GM21576 (cell line): ENCODE measurements around the gene INTS15.
"Not testable (repeated sequence)": the region's sequence is repeated elsewhere in the genome, so short reads cannot be mapped to it uniquely, and the experiment has no call there.

Experiments
- ATAC-seq: cut with Tn5 transposase; IDR thresholded peaks from one replicate; pipeline ENCODE4 v1.9.1; 2021; ENCODE audit warnings: mild to moderate bottlenecking, moderate library complexity; ENCODE audit not compliant: unreplicated experiment

Gene INTS15

DNA sequence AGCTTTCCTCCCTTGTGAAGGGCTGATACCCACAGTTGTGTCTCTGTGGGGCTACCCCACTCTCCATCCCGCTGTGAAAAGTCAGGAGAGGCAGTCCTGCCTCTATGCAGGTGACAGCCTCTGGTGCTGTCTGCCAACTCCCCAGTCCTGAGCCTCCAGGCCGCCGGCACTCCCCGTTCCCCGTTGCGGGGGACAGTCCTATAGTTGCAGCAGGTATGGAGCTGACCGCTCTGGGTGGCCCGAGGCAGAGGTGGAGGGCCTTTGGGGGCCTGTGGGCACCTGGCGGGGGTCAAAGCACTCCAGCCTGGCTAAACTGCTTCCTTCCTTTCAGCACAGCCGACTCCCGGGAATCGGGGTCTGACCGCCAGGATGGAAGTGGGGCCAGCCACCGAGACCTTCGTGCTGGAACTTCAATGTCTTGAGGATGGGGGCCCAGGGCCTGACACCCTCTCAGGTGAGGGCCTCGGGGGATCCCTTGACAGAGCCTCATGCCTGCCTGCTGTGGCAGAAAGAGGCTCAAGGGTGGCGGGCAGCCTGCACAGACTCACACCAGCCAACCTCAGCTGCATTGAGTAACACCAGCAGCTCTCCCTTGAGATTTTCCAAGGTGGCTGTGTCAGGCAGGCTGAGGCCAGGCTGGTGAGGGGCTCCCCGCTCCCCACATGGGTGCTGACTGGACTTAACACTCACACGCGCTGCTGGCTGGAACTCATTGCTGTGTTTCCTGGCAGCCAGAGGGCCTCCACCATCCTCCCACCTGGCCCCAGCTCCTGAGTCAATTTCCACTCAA, 27.2 kb downstream of the INTS15 start:
- no peak for ATAC-seq

DNA sequence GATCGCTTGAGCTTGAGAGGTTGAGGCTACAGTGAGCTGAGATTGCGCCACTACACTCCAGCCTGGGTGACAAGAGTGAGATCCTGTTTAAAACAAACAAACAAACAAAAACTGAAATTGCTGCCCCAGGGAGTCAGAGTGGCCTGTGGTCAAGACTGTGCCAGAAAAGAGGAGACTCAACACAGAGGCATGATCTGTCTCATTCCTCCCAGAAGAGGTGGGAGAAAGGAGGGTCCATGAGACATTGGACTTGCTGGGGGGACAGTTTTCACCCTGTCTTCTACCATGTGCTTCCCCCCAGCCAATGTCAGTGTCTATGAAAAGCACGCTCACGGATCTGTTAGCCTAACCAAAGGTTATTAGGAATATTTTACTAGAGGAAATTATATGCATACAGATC, 28.8 kb downstream of the INTS15 start:
- no peak for ATAC-seq

DNA sequence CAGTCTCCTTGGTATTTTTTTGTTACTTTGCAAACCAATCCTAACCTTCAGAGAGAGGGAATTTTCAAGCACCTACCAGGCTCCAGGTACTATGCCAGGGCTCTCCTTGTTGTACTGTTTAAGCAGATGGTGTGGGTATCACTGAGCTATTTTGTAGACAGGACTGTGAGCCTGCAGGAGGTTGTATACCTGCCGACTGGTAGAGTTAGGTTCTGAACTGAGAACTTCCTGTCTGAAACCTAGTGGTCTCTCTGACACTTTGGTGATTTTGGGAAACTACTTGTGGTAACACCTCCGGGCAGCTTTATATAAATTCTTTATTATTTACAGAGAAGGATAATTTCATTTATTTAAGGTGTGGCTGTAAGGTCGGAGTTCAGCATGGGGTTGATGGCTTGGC, 30.1 kb downstream of the INTS15 start:
- no peak for ATAC-seq

DNA sequence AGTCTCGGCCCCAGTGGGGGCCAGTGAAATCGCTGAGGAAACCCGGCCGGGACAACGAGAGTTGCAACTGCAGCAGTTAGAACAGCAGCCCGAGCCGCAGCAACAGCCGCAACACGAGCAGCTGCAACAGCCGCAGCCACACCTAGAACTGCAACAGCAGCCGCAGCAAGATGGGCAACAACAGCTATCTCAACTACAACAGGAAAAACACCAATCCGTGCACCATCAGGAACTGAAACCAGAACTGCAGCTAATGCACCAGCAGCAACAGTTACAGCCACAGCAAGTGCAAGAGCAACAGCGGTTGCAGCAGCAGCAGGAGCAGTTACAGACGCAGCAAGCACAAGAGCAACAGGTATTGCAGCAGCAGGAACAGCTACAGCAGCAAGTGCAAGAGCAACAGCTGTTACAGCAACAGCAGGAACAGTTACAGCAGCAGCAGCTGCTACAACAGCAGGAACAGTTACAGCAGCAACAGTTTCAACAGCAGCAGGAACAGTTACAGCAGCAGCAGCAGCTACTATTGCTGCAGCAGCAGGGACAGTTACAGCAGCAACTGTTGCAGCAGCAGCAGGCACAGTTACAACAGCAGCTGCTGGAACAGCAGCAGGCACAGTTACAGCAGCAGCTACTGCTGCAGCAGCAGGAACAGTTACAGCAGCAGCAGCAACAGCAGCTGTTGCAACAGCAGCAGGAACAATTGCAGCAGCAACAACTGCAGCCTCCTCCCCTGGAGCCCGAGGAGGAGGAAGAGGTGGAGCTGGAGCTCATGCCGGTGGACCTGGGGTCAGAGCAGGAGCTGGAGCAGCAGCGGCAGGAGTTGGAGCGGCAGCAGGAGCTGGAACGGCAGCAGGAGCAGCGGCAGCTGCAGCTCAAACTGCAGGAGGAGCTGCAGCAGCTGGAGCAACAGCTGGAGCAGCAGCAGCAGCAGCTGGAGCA, 31.6 kb downstream of the INTS15 start:
- ATAC-seq, result no peak

DNA sequence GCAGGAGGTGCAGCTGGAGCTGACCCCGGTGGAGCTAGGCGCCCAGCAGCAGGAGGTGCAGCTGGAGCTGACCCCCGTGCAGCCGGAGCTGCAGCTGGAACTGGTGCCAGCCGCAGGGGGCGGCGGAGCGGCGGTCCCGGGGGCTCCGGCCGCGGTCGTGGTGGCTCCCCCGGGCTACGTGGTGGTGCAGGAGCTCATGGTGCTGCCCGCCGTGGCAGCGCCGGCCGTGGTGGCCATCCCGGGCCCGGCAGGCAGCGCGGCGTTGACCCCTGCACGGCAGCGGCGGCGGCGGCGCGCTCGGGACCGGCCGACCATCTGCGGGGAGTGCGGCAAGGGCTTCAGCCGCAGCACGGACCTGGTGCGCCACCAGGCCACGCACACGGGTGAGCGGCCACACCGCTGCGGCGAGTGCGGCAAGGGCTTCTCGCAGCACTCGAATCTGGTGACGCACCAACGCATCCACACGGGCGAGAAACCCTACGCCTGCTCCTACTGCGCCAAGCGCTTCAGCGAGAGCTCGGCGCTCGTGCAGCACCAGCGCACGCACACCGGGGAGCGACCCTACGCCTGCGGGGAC, 32.4 kb downstream of the INTS15 start:
- no peak for ATAC-seq

DNA sequence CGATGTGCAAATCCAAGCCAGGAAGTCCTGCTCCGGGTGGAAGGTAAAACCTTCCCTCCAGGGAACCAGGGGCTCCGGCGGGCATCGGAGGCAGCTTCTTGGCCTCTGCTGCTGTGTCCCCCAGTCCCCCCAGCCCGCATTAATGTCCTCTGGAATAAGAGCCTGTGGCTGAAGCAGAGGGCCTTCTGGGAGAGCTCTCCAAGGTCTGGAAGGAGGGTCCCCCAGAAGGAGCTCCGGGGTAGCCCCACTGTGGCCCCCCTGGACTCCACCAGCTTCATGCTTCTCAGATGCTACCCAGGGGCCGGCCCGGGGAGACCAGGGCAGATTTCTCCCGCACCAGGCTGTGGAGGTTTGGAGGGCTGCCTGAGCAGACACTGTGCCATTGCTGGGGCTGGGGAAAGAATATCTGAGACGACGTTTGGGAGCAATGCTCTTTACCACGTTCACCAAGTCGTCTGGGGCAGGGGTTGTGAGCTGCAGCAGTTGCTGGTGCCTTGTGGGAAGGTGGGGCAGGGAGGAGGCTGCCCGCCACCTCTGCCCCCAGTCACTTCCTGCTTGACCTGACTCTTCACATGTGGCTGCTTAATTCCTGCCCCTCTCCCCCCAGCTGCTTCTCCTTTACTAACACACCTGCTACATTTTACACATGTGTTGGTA, 33.9 kb downstream of the INTS15 start:
- ATAC-seq, result no peak

DNA sequence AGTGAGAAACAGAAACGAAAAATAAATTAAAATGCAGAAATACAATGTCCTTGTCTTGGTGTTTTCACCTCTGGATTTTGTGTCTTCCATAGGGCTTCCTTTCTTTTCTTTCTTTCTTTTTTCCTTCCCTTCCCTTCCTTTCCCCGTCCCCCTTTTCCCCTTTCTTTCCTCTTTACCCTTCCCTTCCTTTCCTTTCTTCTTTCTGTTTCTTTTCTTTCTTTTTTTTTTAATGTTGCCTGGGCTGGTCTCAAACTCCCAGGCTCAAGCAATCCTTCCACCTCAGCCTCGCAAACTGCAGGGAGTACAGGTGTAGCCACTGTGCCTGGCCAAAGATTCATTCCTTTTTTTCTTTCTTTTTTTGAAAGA, 34.4 kb downstream of the INTS15 start:
- no peak for ATAC-seq

DNA sequence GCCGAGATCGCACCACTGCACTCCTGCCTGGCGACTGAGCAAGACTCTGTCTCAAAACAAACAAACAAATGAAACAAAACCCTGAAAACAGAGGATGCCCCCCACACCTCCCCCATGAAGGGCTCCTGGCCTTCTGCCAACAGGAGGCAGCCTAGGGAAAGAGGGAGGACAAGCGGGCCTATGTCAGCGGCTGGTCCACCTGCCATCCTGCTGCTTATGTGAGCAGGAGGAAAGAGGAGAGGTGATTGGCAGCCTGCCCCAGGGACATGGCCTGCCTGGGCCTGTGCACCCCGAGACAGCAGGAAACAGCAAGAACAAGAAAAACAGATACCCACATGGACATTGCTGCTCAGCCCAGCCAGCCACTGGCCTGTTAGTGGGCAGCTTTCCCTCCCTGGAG, 38.2 kb downstream of the INTS15 start:
- ATAC-seq, result no peak

DNA sequence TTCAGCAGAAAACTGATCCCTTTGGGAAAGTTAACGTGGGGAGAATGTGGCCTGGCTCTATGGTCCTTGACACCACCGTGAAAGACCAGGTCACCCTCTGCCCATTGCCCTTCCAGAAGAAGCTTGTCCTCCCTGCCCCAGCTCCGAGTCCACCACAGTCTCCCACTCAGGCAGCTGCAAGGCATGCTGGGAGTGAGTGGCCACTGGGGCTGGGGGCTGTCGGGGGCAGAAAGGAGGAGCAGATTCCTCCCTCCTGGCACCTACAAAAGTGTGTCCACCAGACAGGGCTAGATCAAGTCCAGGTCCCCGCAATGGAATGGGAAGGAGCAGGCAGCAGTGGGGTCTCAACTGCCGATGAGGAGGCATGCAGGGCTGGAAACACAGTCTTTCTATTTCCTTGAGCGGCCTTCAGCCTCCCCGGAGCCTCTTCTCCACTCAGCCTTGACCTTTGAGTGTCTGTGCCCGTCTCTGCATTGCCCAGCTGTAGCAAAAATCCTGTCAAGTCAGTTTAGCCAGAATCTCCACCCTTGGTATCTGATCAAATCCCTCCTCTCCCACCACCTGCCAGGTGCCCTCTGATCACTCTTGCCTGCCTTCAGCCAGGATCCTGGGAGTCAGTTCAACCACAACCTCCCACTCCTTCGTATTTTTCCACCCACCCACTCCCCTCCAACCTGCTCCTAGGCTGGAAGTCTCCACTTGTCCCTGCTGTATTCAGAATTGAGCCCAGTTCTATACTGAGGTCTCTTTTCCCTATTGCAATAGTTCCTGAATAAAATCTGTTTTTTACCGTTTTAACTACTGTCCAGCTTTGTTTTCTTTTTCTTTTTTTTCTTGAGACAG, 40.4 kb downstream of the INTS15 start:
- ATAC-seq, result no peak

DNA sequence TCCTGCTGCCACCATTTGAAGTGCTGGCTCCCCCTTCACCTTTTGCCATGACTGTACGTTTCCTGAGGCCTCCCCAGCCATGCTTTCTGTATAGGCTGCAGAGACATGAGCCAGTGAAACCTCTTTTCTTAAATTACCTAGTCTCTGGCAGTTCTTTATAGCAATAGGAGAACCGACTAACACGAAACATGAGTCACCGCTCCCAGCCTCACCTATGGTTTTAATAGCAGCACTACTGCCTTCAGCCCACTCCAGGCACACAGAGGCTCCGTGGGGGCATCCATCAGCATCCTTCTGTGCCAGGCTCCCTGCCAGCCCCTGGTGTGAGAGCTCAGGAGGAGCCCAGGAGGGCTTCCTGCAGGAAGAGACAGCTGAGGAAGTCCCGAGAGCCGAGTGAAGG, 41.8 kb downstream of the INTS15 start:
- ATAC-seq, result no peak

DNA sequence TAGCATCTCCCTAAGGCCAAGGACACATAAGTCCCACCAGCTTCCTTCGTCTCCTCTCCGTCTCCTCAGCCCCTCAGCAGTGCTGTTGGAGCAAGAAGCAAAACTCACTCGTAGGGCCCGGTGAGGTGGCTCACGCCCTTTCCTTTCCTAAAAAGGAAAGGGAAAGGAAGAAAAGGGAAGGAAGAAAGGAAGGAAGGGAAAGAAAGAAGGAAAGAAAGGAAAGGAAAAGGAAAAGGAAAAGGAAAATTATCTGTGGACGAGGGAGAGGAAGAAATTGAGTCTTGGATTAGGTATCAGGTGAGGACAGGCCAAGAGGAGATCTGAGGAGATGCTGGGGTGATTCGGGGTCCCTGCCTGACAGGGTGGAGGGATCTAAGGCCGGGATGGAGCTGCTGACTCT, 44.2 kb downstream of the INTS15 start:
- ATAC-seq, result no peak

DNA sequence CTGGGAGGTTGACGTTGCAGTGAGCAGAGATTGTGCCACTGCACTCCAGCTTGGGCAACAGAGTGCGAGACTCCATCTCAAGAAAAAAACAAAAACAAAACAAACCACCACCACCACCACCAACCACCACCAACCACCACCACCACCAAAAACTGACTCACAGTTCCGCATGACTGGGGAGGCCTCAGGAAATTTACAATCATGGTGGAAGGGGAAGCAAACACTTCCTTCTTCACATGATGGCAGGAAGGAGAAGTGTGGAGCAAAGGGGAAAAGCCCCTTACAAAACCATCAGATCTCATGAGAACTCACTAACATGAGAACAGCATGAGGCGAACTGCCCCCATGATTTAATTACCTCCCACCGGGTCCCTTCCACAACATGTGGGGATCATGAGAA, 45.1 kb downstream of the INTS15 start:
- ATAC-seq, result not testable (repeated sequence)

DNA sequence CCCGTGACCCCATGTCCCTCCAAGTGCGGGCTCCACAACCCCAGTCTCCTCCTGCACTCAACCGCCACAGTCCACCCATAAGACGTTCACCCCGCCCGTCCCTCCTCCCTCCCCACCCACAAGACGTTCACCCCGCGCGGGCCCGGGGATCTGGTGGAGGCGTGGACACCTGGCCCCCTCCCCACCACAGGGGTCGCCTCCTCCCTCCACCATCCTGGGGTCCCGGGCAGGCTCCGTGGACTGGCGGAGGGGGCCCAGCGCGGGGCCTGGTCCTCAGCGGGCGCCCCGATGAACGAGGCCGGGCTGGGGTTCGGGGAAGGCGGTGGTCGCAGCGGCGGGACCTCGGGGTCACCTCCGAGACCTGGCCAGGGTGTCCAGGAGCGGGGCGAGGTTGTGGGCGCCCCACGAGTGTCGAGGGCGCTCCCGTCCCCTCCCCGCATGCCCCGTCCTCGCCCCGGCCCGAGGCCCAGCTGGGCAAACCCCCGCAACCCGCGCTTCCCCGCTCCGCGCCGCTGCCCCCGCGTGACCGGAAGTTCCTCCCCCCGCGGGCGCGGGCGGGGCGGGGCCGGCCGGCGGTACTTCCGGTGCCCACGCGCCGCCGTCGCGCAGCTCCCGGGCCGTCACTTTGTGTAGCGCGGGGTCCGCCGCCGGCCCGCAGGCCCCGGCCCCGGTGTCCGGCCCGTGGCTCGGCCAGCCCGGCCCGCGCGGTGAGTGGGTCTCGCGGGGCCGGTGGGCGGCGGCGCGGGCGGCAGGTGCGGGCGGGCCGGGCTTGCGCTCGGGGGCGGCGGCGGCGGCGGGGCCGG, 47.1 kb downstream of the INTS15 start, which contains the start of gene ZNF316:
Gene ZNF316, plus strand, starts transcription at position 578 of the 803 bp plus-strand sequence. CDS start 5,092 bp downstream, outside the sequence.
- peak; percentile 52 for ATAC-seq

DNA sequence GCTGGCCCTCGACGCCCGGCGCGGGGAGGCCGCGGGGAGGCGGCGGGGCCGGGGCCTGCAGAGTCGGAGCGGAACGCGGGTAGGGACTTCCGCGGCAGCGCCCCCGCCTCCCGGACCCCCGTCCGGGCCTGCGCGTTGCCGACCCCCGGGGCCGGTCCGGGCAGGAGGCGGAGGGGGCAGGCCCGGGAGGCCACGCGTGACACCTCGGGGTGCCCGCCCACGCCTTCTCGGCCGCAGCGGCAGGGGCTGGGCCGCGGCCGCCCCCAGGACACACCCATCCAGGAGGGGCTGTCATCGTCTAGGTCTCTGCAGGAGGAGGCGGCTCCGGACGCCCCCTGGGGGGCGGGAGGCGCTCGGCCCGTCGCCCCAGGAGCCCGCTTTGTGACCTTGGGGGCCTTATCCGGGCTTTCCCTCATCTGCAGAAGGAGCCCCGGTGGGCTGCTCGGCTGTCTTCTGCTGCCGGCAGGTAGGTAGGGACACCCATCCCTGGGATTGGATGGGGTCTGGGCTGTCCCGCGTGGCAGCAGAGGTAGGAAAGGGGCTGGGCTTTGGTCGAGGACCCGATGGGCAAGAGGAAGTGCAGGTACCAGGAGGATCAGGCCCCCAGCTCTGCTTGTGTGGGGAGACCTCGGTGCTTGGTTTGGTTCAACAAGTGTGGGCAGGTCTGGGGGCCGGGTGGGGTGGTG, 47.9 kb downstream of the INTS15 start:
- peak; percentile 78 for ATAC-seq

DNA sequence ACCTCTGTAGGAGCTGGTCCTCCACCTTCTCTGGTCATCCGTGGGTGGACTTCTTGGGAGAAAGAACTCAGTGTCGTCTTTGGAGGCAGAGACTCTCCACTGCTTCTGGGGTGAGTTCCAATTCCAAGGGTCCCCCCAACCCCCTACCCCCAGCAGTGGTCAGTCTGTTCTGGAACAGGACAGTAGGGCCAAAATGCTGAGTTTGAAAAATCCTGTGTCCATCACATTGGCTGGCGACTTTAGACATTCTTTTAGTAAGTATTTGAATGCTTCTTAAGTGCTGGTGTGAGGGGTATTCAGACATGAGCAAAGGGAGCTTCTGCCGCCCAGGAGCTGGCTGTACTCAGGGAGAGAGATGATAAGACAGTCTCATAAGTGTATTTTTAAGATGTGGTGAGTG, 49.2 kb downstream of the INTS15 start:
- ATAC-seq, result no peak

DNA sequence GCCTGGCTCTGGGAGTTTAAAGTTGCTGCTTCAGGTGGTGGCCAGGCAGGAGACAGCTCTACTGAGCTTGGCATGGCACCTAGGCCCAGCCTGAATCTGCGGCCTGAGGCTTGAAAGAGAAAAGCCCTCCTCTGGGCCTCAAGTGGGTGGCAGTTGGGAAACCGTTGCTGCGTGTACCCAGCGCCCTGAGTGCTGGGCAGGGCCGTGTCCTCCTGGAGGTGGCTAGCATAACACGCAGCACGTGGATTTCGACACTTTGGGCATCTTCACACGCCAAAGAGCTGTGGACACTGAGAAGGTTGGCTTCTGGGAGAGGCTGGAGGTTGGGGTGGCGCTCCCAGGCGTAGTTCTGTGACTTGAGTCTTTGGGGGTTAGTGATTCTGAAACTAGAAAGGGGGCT, 49.8 kb downstream of the INTS15 start:
- no peak for ATAC-seq

DNA sequence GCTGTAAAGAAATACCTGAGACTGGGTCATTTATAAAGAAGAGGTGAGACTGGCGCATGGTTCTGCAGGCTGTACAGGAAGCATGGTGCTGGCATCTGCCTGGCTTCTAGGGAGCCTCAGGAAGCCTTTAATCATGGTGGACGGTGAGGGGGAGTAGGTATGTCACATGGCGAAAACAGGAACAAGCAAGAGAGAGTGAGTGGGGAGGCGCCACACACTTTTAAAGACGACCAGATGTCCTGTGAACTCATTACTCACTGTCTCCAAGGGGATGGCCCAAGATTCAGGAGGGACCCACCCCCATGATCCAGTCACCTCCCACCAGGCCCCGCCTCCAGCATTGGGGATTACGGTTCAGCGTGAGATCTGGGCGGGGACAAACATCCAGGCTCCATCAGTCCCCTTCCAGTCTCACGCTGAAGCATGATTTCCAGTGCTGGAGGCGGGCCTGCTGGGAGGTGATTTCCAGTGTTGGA, 50.5 kb downstream of the INTS15 start:
- ATAC-seq, result no peak

DNA sequence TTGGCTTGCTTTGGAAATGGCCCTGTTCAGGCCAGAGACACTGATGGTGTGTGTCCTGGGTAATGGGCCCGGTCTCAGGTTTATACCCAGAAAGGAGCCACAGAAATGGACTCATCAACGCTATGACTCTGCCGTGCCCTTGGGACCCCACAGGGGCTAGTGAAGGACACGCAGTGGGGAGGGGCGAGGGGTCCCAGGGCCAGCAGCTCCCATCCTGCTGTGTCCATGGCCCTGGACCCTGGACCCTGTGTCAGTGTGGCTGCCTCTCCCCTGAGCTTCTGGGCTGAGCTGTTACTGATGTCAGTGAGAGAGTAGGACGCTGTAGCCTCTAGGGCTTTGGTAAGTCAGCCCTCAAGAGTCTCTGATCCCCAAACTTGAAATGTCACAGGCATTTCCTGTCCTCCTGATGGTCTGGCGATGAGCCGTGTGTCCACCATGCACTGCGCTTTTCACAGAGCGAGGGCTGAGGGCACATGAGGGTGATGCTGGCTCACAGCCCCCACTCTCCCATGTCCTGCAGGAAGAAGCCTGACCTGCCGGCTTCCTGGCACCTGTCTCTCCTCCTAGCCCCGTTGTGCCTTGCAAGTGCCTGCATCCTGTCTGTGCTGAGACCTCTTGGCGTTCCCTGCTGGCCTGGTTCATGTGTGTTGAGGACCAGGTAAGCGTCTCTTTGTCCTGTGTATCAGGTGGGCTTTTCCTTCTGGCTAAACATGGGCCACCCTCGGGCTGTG, 51.6 kb downstream of the INTS15 start:
- ATAC-seq, result no peak
